ENCODE measurements around the gene GARIN3. TPM values are rescaled to one million over a fixed set of nuclear protein-coding genes. Genes with fewer than 3 reads are reported as not detected.
"Not testable (repeated sequence)": the region's sequence is repeated elsewhere in the genome, so short reads cannot be mapped to it uniquely, and the experiment has no call there.

Gene GARIN3
- total and polyA plus RNA-seq, 9 donors: not detected

- intact Hi-C loops (cut with DNase I): no loop called here
Measured at GRCh38 chr5:157186309-157187045, 20.4 kb upstream of the GARIN3 start.

GRCh38 chr5:157185122-157185521 is 19.1 kb upstream of the GARIN3 start:
- WGBS, 3 donors: 86 to 94% (median 90%) methylated on average over 6 of the region's 6 CpGs

More at GRCh38 chr5:157186309-157187045, 20.4 kb upstream of the GARIN3 start:
- no peak for DNase-seq
- Histone ChIP-seq H3K27me3 (no peaks in the 10 kb centered on the region), H3K9me3 (no peaks in the 10 kb centered on the region), H3K4me1 (ENCODE audit: insufficient read depth) (no peaks in the 10 kb centered on the region), H3K27ac (no peak overlapping the region), H3K36me3 (no peaks in the 10 kb centered on the region), H3K4me3 (no peak overlapping the region)
- TF ChIP-seq POLR2A (IDR thresholded peaks at IDR 0.05) (no peak), EP300 (IDR thresholded peaks at IDR 0.05) (no peak)
- TF ChIP-seq, protein P1, sequence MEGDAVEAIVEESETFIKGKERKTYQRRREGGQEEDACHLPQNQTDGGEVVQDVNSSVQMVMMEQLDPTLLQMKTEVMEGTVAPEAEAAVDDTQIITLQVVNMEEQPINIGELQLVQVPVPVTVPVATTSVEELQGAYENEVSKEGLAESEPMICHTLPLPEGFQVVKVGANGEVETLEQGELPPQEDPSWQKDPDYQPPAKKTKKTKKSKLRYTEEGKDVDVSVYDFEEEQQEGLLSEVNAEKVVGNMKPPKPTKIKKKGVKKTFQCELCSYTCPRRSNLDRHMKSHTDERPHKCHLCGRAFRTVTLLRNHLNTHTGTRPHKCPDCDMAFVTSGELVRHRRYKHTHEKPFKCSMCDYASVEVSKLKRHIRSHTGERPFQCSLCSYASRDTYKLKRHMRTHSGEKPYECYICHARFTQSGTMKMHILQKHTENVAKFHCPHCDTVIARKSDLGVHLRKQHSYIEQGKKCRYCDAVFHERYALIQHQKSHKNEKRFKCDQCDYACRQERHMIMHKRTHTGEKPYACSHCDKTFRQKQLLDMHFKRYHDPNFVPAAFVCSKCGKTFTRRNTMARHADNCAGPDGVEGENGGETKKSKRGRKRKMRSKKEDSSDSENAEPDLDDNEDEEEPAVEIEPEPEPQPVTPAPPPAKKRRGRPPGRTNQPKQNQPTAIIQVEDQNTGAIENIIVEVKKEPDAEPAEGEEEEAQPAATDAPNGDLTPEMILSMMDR (IDR thresholded peaks at IDR 0.05): no peak
- WGBS, 3 donors: 72 to 87% (median 80%) methylated on average over 12 of the region's 12 CpGs

DNA sequence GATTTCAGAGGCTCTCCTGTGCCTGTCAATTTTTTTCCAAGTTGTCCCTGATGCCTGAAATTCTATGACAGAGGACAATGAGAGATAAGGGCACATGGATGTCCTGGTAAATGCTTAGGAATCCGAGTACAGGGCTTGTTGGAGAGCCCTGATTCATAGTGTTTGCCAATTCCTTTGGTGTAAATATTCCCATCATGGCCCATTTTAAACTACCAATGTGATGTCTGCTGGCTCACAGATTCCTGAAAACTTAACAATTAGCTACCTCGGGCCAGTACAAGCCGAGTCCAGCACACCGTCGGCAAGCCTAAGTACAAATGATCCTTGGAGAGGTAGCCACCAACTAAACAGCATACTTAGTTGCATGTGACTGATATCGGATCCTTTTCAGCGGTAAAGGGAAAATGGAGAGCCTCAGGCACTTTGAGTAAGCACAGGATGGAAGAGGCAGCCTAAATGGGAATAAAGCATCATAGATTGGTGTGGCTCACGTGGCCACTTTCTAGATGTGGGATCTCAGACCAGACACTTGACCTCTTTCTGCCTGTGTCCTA is 18.1 kb upstream of the GARIN3 start:
- Histone ChIP-seq H3K9me3 (no peaks in the 10 kb centered on the region), H3K27me3 (no peaks in the 10 kb centered on the region), H3K4me1 (ENCODE audit: insufficient read depth) (no peaks in the 10 kb centered on the region), H3K27ac (no peak overlapping the region), H3K36me3 (no peaks in the 10 kb centered on the region), H3K4me3 (no peak overlapping the region)
- 78 to 93% (median 86%) methylated on average over 8 of the region's 8 CpGs for WGBS, 3 donors
- TF ChIP-seq, protein P1 (IDR thresholded peaks at IDR 0.05): no peak
- TF ChIP-seq EP300 (IDR thresholded peaks at IDR 0.05) (no peak), POLR2A (IDR thresholded peaks at IDR 0.05) (no peak)
- intact Hi-C loops (cut with DNase I): no loop called here
- no peak for DNase-seq

More at GRCh38 chr5:157185122-157185521, 19.1 kb upstream of the GARIN3 start:
- H3K4me1 ChIP-seq (ENCODE audit: insufficient read depth); H3K36me3 ChIP-seq; H3K27me3 ChIP-seq; DNase-seq; intact Hi-C loops (cut with DNase I); H3K27ac ChIP-seq; H3K4me3 ChIP-seq; H3K9me3 ChIP-seq: not testable (repeated sequence)

DNA sequence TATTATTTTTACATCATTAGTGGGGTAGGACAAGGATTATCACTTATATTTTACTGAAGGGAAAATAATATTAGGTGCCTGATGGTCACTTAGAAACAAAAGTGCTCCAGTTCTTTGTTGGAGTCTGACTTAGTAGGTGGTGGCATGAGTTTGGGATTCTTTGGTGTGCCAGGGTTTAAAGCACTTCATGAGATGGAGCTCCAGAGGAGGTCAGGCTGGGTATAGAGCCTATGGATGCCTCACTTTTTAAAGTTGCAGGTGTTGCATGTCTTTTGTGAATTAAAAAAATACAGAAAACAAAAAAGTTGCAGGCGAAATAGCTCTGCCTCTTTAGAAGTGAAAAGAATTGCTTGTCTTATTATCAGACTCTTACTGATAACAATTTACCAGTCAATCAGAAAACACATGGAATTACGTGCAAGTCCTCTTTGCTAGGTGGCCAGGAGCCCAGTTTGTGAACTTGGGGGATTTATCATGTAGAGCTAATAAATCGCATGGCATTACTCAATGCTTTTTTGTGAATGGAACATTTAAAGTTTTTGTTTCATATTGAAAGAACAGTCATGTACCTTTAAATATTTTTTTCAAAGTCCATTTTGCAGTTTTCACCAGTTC is 16.2 kb upstream of the GARIN3 start:
- Histone ChIP-seq H3K27me3 (no peaks in the 10 kb centered on the region), H3K9me3 (no peaks in the 10 kb centered on the region), H3K4me1 (ENCODE audit: insufficient read depth) (no peaks in the 10 kb centered on the region), H3K36me3 (no peaks in the 10 kb centered on the region), H3K4me3 (no peak overlapping the region), H3K27ac (no peak overlapping the region)
- TF ChIP-seq EP300 (IDR thresholded peaks at IDR 0.05): no peak
- no peak for TF ChIP-seq POLR2A (IDR thresholded peaks at IDR 0.05)
- intact Hi-C loops (cut with DNase I): no loop called here
- DNase-seq: no peak
- WGBS, 3 donors: 50 to 57% (median 51%) methylated on average over 3 of the region's 3 CpGs

DNA sequence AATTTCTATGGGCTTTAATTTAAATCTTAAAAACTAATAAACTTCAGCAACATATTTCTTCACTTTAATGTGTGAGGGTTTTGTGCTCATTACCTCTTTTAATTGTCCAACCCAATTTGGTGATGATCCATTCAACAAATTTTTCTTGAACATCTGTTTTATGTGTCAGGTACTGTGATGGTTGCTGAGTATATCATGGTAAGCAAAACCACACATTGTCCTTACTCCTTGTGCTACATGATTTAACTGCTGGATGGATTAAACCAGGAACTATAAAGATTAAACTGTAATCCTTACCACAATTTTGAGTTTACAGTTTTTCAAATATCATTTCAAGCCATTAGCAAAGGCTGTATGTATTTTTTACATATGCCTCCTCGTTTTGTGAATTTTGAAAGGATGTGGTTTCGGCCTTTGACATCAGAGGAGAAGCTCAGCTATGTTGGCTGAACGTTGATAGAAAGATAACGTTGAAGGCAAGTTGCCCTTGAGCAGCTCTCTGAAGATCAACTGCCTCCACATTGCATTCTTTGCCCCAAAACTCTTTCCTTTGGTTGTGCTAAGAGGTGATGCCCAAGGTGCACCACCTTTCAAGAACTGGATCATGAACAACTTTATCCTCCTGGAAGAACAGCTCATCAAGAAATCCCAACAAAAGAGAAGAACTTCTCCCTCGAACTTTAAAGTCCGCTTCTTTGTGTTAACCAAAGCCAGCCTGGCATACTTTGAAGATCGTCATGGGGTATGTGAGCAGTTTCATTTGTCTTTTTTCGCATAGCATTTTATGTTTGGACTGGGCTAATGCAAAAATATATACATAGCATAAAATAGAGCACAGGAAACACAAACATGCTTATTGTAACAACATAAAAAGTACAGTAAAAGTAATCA is 14.6 kb upstream of the GARIN3 start, which contains the start of gene ITK:
Gene ITK, plus strand, starts transcription at position 467 of the 891 bp plus-strand sequence. Its CDS starts 138 bp downstream, at position 605.
- WGBS, 3 donors: 63 to 75% (median 66%) methylated on average over 8 of the region's 8 CpGs
- no peak for DNase-seq

More for the DNA sequence above, 14.6 kb upstream of the GARIN3 start, which contains the start of gene ITK:
- TF ChIP-seq EP300 (IDR thresholded peaks at IDR 0.05) (no peak), POLR2A (IDR thresholded peaks at IDR 0.05) (no peak)
- TF ChIP-seq, protein P1 (IDR thresholded peaks at IDR 0.05): no peak
- intact Hi-C loops (cut with DNase I): no loop called here
- Histone ChIP-seq H3K27ac (no peak within 1 kb of the TSS), H3K36me3 (no peaks in the 10 kb centered on the region), H3K4me1 (ENCODE audit: insufficient read depth) (no peaks in the 10 kb centered on the region), H3K4me3 (no peak within 1 kb of the TSS), H3K27me3 (no peaks in the 10 kb centered on the region), H3K9me3 (no peaks in the 10 kb centered on the region)

All from ovary (tissue), 9 donors.